ENCODE results near the gene SPATA13. TPM values are rescaled to one million over a fixed set of nuclear protein-coding genes. Genes with fewer than 3 reads are reported as not detected.
"Not testable (repeated sequence)": the region's sequence is repeated elsewhere in the genome, so short reads cannot be mapped to it uniquely, and the experiment has no call there.

The SPATA13 gene
- 9.9 TPM for total RNA-seq
- long read RNA-seq, full-length matches to known transcripts = 1 of 4 reads
- long read RNA-seq, partial matches to known transcripts = 1 of 4 reads
- long read RNA-seq, other reads (novel, unspliced or antisense) = 2 of 4 reads

- DNase-seq (ENCODE audit: missing footprints) (peak; percentile 97), ATAC-seq (peak; percentile 98)
- intact Hi-C loops (cut with DNase I) = loop anchor here (2.0 kb wide), 2 partner anchors 54 to 102 kb away; no protein-coding TSS in a partner anchor
These were observed at the start of gene SPATA13 for GRCh38 chr13:24160458-24161009. TSS of gene SPATA13 (plus strand) at chr13:24160720. CDS start at chr13:24222930, 62,210 bp downstream.

GRCh38 chr13:24112791-24113190, 47.7 kb upstream of the SPATA13 start:
- DNase-seq (ENCODE audit: missing footprints) (no peak), ATAC-seq (no peak)
- intact Hi-C loops (cut with DNase I) = no loop called here

GRCh38 chr13:24115671-24116070, 44.8 kb upstream of the SPATA13 start:
- DNase-seq (ENCODE audit: missing footprints) = no peak
- intact Hi-C loops (cut with DNase I) = no loop called here
- no peak for ATAC-seq

DNA sequence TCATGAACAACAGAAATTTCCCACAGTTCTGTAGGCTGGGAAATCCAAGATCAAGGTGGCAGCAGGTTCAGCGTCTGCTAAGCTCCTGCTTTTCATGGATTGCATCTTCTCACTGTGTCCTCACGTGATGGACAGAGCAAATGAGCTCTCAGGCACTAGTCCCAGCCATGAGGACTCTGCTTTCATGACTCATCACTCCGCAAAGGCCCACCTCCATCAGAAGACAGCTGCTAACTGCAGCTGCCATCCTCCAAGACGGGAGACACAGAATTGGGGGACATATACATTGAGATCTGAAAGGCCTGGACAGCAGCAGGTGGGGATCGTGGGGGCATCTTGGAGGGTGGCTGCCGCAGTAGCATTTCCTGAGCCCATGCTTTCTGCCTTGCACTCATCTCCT, 44.4 kb upstream of the SPATA13 start:
- no peak for ATAC-seq
- DNase-seq (ENCODE audit: missing footprints) = no peak
- intact Hi-C loops (cut with DNase I) = no loop called here

- no peak for ATAC-seq
- no peak for DNase-seq (ENCODE audit: missing footprints)
- intact Hi-C loops (cut with DNase I) = no loop called here
These were observed 41.9 kb upstream of the SPATA13 start for GRCh38 chr13:24118576-24118975.

GRCh38 chr13:24119626-24120508, 40.7 kb upstream of the SPATA13 start:
- intact Hi-C loops (cut with DNase I) = no loop called here
- DNase-seq (ENCODE audit: missing footprints) (no peak), ATAC-seq (no peak)

DNA sequence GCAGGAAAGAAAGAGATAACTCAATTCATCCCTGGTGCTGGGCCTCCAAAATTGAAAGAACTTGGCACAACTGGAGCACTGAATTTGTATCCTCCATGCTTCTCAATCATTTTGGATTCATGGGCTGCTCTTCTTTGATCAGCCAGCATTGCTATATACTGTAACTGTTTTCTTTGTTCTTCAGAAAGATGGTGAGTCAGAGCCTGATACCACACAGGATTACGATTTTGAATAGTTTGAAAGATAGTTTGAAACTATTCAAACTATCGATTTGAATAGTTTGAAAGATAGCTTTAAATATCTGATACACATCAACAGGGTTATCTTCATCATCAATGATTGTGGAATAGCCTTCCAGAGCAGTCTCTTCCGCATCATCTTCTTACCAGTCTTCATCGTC, 38.5 kb upstream of the SPATA13 start:
- intact Hi-C loops (cut with DNase I); DNase-seq (ENCODE audit: missing footprints); ATAC-seq: not testable (repeated sequence)

DNA sequence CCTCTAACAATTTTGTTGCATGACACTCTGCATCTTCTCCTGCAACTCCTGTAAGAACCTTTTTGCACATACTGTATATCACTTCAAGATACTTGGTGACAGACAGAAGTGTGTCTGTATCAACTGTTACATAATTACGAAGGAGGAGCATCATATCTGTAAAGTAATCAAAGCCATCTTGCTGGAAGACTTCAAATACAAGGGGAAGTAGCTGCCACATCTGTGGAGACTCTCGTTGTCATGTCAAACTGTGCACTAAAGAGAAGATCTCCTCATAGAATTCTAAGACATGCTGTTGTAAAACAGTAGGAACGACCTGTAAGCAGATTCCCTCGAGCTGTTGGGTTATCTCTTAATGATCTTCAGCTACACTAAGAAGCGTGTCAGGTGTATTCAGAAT, 38.0 kb upstream of the SPATA13 start:
- ATAC-seq (no peak), DNase-seq (ENCODE audit: missing footprints) (no peak)
- intact Hi-C loops (cut with DNase I) = no loop called here

DNA sequence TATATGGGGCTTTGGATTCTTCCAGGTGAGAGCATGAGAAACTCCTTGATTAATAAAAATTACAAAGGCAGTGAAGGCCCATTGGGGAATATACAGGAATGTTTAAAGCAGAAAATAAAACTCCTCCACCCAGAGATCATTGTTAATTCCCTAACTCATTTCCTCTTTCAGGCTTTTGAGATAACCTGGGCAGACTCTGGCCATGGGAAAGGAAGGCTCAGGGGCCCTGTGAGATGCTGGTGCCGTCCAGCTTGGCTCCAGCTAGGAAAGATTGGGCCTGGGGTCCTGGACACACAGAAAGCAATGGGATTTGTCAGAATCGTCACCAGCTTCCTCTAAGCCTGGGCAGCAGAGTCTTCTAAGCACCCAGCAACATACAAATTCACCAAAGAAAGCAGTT, 36.8 kb upstream of the SPATA13 start:
- ATAC-seq (no peak), DNase-seq (ENCODE audit: missing footprints) (no peak)
- intact Hi-C loops (cut with DNase I) = no loop called here

- DNase-seq (ENCODE audit: missing footprints) = no peak
- intact Hi-C loops (cut with DNase I) = no loop called here
These were observed 35.6 kb upstream of the SPATA13 start for GRCh38 chr13:24124789-24125476.

DNA sequence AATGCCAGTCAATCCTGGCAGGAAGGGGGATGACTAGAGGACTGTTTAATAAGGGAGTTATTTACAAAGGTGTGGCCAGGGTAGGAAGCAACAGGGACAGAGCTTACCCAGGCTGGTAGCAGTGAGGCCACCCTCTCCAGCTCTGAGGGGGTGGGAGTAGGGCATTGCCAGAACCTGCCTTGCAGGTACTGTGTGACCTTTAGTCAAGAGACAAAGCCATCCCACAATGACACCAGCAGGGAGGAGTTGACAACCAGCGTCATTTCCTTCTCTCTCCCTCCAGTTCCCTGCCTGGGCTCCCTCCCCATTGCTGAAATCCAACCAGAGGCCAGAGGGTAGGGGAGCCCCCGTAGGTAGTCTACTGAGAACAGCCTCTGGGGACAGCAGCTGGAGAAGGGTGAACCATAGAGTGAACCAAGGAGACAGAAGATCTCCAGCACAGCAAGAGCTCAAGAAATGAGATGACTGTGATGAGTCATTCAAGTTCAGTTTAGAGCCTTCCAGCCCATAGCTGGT, 33.3 kb upstream of the SPATA13 start:
- DNase-seq (ENCODE audit: missing footprints) (no peak), ATAC-seq (no peak)
- intact Hi-C loops (cut with DNase I) = no loop called here

More at GRCh38 chr13:24124789-24125476, 35.6 kb upstream of the SPATA13 start:
- no peak for ATAC-seq

DNA sequence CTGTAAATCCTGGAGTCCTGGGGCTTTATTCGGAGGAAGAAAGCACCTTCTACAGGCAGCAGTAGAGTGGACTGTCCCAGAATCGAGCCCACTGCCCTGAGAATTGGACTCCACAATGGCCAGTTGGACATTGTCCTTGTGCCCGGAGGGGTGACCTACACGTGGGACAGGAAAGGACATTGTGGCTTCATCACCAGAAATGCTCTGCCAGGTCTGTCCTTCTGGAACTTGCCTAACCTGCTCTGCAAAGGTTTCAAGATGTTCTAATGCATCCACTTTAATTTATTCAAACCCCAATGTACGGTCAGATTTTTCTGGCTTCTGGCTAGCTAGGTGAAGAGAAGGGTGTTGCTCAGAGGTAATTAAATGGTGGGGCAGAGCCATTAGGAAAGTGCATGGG, 32.4 kb upstream of the SPATA13 start:
- no peak for ATAC-seq
- no peak for DNase-seq (ENCODE audit: missing footprints)
- intact Hi-C loops (cut with DNase I) = no loop called here

DNA sequence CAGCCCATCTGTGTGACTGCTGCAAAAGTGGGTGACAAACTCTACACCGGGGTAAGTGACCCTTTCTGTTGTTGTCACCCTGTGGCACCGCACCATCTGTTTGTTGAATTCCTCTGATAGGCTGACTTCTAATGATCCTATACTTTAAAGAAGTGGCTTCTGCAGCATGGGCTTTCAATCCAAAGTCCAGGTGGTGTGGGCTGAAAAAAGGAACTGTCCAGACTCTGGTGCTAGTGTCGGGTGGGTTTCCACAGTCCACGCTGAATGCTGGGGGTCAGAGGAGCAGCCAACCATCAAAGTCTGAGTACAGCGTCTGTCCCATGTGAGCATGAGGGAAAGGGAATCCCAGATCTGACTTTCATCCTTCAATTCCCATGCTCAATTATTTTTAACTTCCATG, 31.6 kb upstream of the SPATA13 start:
- ATAC-seq (no peak), DNase-seq (ENCODE audit: missing footprints) (no peak)
- intact Hi-C loops (cut with DNase I) = no loop called here

DNA sequence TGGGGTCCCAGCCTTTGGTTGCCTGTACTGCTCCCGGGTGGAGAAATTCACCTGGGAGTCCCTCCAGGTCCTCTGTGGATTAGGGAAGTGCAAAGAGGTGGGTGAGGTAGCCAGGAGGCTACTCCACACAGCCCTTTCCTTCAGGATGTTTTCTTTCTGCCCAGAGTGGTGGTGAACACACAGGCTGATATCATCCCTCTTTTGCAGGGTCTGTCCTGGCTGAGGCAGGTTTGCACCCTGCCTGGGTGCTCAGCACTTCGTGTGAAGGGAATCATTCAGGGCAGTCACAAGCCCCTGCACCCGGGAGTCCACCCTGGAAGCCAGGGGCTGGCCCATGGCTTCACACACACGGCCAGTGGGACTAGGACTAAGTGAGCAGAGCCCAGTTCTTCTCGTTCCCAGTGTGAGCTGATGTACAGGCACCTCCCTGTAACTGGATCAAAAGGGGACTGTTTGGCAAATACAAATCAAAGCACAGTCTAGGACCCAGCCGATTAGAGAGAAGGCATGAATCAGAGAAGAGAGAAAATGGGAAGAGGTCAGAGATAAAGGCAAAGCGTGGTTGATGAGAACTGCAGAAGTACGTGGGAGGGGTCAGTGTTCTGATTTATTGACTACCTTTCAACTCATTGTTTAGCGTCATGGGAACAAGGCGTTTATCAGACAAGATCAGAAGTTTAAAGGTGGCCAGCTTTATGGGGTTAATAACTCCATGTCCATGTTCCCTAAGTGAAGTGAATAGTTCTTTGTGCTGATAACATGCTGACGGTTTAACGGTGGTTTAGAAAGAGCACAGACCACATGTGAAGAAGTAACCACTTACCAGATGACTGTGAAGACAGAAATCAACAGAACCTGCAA, 30.4 kb upstream of the SPATA13 start:
- intact Hi-C loops (cut with DNase I) = no loop called here
- ATAC-seq = no peak

GRCh38 chr13:24131749-24132148, 28.8 kb upstream of the SPATA13 start:
- ATAC-seq (no peak), DNase-seq (ENCODE audit: missing footprints) (no peak)
- intact Hi-C loops (cut with DNase I) = no loop called here

More for the DNA sequence above, 30.4 kb upstream of the SPATA13 start:
- DNase-seq (ENCODE audit: missing footprints) = no peak

- no peak for DNase-seq (ENCODE audit: missing footprints)
- intact Hi-C loops (cut with DNase I) = no loop called here
- ATAC-seq = no peak
These were observed 27.3 kb upstream of the SPATA13 start for GRCh38 chr13:24133021-24133795.

GRCh38 chr13:24134231-24134630, 26.3 kb upstream of the SPATA13 start:
- ATAC-seq (no peak), DNase-seq (ENCODE audit: missing footprints) (no peak)
- intact Hi-C loops (cut with DNase I) = no loop called here

DNA sequence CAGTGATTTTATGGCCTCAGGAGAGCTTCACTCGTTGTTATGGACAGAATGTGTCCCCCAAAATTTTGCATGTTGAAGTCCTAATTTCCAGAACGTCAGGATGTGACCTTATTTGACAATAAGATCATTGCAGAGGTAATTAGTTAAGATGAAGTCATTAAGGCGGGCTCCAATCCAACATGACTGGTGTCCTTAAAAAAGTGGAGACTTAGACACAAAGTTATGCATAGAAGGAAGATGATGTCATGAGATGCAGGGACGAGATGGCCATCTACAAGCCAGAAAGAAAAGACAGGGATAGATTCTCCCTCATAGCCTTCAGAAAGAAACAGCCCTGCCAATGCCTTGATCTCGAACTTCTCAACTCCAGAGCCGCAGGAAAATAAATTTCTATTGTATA, 25.8 kb upstream of the SPATA13 start:
- ATAC-seq = no peak
- intact Hi-C loops (cut with DNase I) = no loop called here
- no peak for DNase-seq (ENCODE audit: missing footprints)

Measured in Right ventricle myocardium inferior (tissue), 1 donor.